ENCODE results near the gene LARGE1. TPM values are rescaled to one million over a fixed set of nuclear protein-coding genes. Genes with fewer than 3 reads are reported as not detected.
A peak's percentile ranks its signal among the peaks of the same experiment; 100 is the strongest.

The LARGE1 gene
- total and polyA plus RNA-seq, 11 donors: 31.2 to 211 (median 129) TPM

- Histone ChIP-seq H3K36me3 (no peaks in the 10 kb centered on the region), H3K4me1 (peaks cover 0 to 48% (median 20%) of the 10 kb centered on the region in 12 donors), H3K9me3 (peaks cover 0 to 21% (median 15%) of the 10 kb centered on the region in 12 donors), H3K27ac (no peak overlapping the region), H3K4me3 (no peak overlapping the region), H3K27me3 (no peaks in the 10 kb centered on the region)
- 92 to 96% (median 95%) methylated on average over 3 of the region's 3 CpGs for WGBS, 4 donors
- DNase-seq (no peak), ATAC-seq (no peak)
- intact Hi-C loops (cut with DNase I): no loop called here
- no peak for TF ChIP-seq CTCF (IDR thresholded peaks at IDR 0.05)
- TF ChIP-seq POLR2A (IDR thresholded peaks at IDR 0.05): no peak
These were observed 131.3 kb downstream of the LARGE1 start for GRCh38 chr22:33788927-33789326.

GRCh38 chr22:33787645-33788456 is 132.4 kb downstream of the LARGE1 start:
- ATAC-seq: peak in 1 of 4 donors; percentile 44
- Histone ChIP-seq H3K27me3 (no peaks in the 10 kb centered on the region), H3K4me3 (no peak overlapping the region), H3K36me3 (no peaks in the 10 kb centered on the region), H3K4me1 (peaks cover 0 to 37% (median 12%) of the 10 kb centered on the region in 12 donors), H3K9me3 (peaks cover 0 to 21% (median 15%) of the 10 kb centered on the region in 12 donors), H3K27ac (no peak overlapping the region)
- 87 to 97% (median 96%) methylated on average over 4 of the region's 4 CpGs for WGBS, 4 donors
- no peak for TF ChIP-seq POLR2A (IDR thresholded peaks at IDR 0.05)
- no peak for TF ChIP-seq CTCF (IDR thresholded peaks at IDR 0.05)
- no peak for DNase-seq
- intact Hi-C loops (cut with DNase I): no loop called here

DNA sequence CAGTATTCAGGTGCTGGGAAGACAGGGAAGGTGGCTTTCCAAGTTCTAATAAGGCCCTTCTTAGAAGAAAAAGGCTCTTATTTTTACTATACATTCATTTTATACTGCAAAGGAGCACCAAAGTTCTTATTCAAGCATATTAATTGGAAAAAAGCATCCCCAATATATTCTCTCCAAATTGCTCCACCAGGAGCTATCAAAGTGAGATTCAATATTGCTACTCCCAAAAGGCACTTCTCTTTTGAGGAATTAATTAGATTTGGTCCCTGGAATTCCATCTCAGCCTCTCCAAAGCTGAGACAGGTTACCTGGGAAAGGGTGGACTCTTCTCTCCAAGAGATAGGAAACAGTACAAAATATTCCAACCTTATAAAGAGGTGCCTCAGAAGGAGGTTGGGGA is 134.1 kb downstream of the LARGE1 start:
- ATAC-seq (no peak), DNase-seq (no peak)
- H3K27ac ChIP-seq: peak overlapping the region in 7 of 12 donors; percentile 5 to 64 (median 29)
- peaks cover 0 to 21% (median 15%) of the 10 kb centered on the region in 12 donors for H3K9me3 ChIP-seq
- TF ChIP-seq POLR2A (IDR thresholded peaks at IDR 0.05): no peak
- no peak for TF ChIP-seq CTCF (IDR thresholded peaks at IDR 0.05)
- intact Hi-C loops (cut with DNase I): no loop called here
- H3K36me3 ChIP-seq: no peaks in the 10 kb centered on the region
- H3K27me3 ChIP-seq: no peaks in the 10 kb centered on the region
- H3K4me1 ChIP-seq: peaks cover 0 to 31% (median 10%) of the 10 kb centered on the region in 12 donors
- no peak overlapping the region for H3K4me3 ChIP-seq

GRCh38 chr22:33785283-33785968 is 134.8 kb downstream of the LARGE1 start:
- H3K4me1 ChIP-seq: peaks cover 0 to 37% (median 14%) of the 10 kb centered on the region in 12 donors
- H3K9me3 ChIP-seq: peaks cover 0 to 21% (median 15%) of the 10 kb centered on the region in 12 donors
- WGBS, 4 donors: 50 to 59% (median 51%) methylated on average over 5 of the region's 5 CpGs
- H3K4me3 ChIP-seq: no peak overlapping the region
- ATAC-seq (peak in 1 of 4 donors; percentile 37), DNase-seq (no peak)
- intact Hi-C loops (cut with DNase I): no loop called here
- H3K36me3 ChIP-seq: no peaks in the 10 kb centered on the region
- H3K27me3 ChIP-seq: no peaks in the 10 kb centered on the region
- H3K27ac ChIP-seq: peak overlapping the region in 9 of 12 donors; percentile 5 to 64 (median 20)
- TF ChIP-seq POLR2A (IDR thresholded peaks at IDR 0.05) (no peak), CTCF (IDR thresholded peaks at IDR 0.05) (no peak)
